Neural cell (in vitro differentiated cells): ENCODE measurements around the gene C12orf42. TPM values are rescaled to one million over a fixed set of nuclear protein-coding genes. Genes with fewer than 3 reads are reported as not detected.

Experiments
- H2AFZ ChIP-seq: fragments of 200-600, 300-800 bp; sonication (generic), shearing (Covaris generic); 2 replicates; pipeline ENCODE4 v1.6.0; 2014; ENCODE audit warnings: low read depth, mild to moderate bottlenecking, antibody characterized with exemption, low read length, moderate library complexity
- H3F3A ChIP-seq: fragments of 200-600 bp; shearing (Covaris generic); 2 replicates; pipeline ENCODE4 v1.6.1; 2016; ENCODE audit warnings: mild to moderate bottlenecking, moderate library complexity, mixed read lengths, antibody characterized with exemption, low read length; ENCODE audit not compliant: insufficient read depth, poor library complexity, severe bottlenecking
- H3K27ac ChIP-seq: fragments of 200-600, 300-800 bp; sonication (generic), shearing (Covaris generic); 2 replicates; pipeline ENCODE4 v1.5.1; 2014; ENCODE audit warnings: mild to moderate bottlenecking, low read length, moderate library complexity
- H3K27me3 ChIP-seq: fragments of 300-800, 200-600 bp; sonication (generic), shearing (Covaris generic); 2 replicates; pipeline ENCODE4 v1.6.0; 2014; ENCODE audit warnings: mild to moderate bottlenecking, low read depth, low read length, moderate library complexity; ENCODE audit not compliant: insufficient read depth
- H3K36me3 ChIP-seq: fragments of 300-800, 200-600 bp; sonication (generic), shearing (Covaris generic); 2 replicates; pipeline ENCODE4 v1.5.1; 2014; ENCODE audit warnings: mild to moderate bottlenecking, antibody characterized with exemption, low read length, moderate library complexity; ENCODE audit not compliant: insufficient read depth
- H3K4me2 ChIP-seq: fragments of 300-800, 200-600 bp; sonication (generic), shearing (Covaris generic); 2 replicates; pipeline ENCODE4 v1.6.0; 2014; ENCODE audit warnings: mild to moderate bottlenecking, low read length
- H3K4me3 ChIP-seq: fragments of 300-800, 200-600 bp; sonication (generic), shearing (Covaris generic); 2 replicates; pipeline ENCODE4 v1.5.1; 2014; ENCODE audit warnings: mild to moderate bottlenecking, low read length, moderate library complexity
- H3K79me2 ChIP-seq: fragments of 200-600 bp; shearing (Covaris generic); replicated peaks from 2 replicates; pipeline ENCODE4 v1.6.0; 2014; ENCODE audit warnings: mild to moderate bottlenecking, low read length, moderate library complexity; ENCODE audit not compliant: insufficient read depth
- H3K9ac ChIP-seq: fragments of 300-800, 200-600 bp; sonication (generic), shearing (Covaris generic); 2 replicates; pipeline ENCODE4 v1.6.1; 2016; ENCODE audit warnings: mild to moderate bottlenecking, low read length, mixed read lengths
- H3K9me2 ChIP-seq: fragments of 200-600 bp; shearing (Covaris generic); 2 replicates; pipeline ENCODE4 v1.6.1; 2016; ENCODE audit warnings: mild to moderate bottlenecking, low read length, mixed read lengths; ENCODE audit not compliant: insufficient read depth
- H3K9me3 ChIP-seq: fragments of 200-600, 300-800 bp; sonication (generic), shearing (Covaris generic); 2 replicates; pipeline ENCODE4 v1.6.1; 2016; ENCODE audit warnings: mild to moderate bottlenecking, mixed run types, low read length, moderate library complexity, mixed read lengths
- H4K20me1 ChIP-seq: fragments of 200-600 bp; shearing (Covaris generic); 2 replicates; pipeline ENCODE4 v1.6.1; 2016; ENCODE audit warnings: mild to moderate bottlenecking, mixed run types; ENCODE audit not compliant: insufficient read depth
- EP300 ChIP-seq: fragments of 450-650 bp; conservative IDR thresholded peaks from 2 replicates; pipeline ENCODE4 v1.6.1; 2014; ENCODE audit warnings: antibody characterized with exemption, mild to moderate bottlenecking, moderate library complexity; ENCODE audit not compliant: poor library complexity, severe bottlenecking
- EZH2 ChIP-seq: fragments of 200-600, 300-800 bp; shearing (Covaris generic), sonication (generic); IDR thresholded peaks from 2 replicates; pipeline ENCODE4 v1.6.1; 2014; ENCODE audit warnings: antibody characterized with exemption, low read length, borderline replicate concordance, mild to moderate bottlenecking; ENCODE audit not compliant: insufficient read depth, poor library complexity, severe bottlenecking
- MXI1 ChIP-seq: fragments of 450-650 bp; conservative IDR thresholded peaks from 2 replicates; pipeline ENCODE4 v1.6.1; 2014; ENCODE audit warnings: antibody characterized with exemption, mild to moderate bottlenecking; ENCODE audit not compliant: poor library complexity, severe bottlenecking
- POLR2AphosphoS5 ChIP-seq: IDR thresholded peaks from 2 replicates; pipeline ENCODE4 v1.6.1; 2012
- RAD21 ChIP-seq: fragments of 450-650 bp; conservative IDR thresholded peaks from 2 replicates; pipeline ENCODE4 v1.6.1; 2014; ENCODE audit warnings: antibody characterized with exemption, mild to moderate bottlenecking, moderate library complexity
- SMC3 ChIP-seq: fragments of 450-650 bp; conservative IDR thresholded peaks from 2 replicates; pipeline ENCODE4 v1.6.1; 2014; ENCODE audit warnings: antibody characterized with exemption, mild to moderate bottlenecking, moderate library complexity; ENCODE audit not compliant: poor library complexity
- TAF1 ChIP-seq: IDR thresholded peaks from 2 replicates; pipeline ENCODE4 v1.6.1; 2012; ENCODE audit warnings: low read depth
- polyA plus RNA-seq: library from polyadenylated mRNA; depleted of rRNA; stranded (reverse); fragments of >200 nt; gene quantifications from 2 replicates; pipeline ENCODE4 v1.2.3, GENCODE V29; 2014
- TF ChIP-seq, protein P1 (sequence below): IDR thresholded peaks from 2 replicates; pipeline ENCODE4 v1.6.1; 2012; ENCODE audit warnings: borderline replicate concordance
- TF ChIP-seq, protein P2 (sequence below): fragments of 450-650 bp; IDR thresholded peaks from 2 replicates; pipeline ENCODE4 v1.5.1; 2014; ENCODE audit warnings: antibody characterized with exemption, mild to moderate bottlenecking, moderate library complexity; ENCODE audit not compliant: poor library complexity, severe bottlenecking

The C12orf42 gene
- polyA plus RNA-seq, 1 donor from 2014 or later: 0.54 TPM

DNA sequence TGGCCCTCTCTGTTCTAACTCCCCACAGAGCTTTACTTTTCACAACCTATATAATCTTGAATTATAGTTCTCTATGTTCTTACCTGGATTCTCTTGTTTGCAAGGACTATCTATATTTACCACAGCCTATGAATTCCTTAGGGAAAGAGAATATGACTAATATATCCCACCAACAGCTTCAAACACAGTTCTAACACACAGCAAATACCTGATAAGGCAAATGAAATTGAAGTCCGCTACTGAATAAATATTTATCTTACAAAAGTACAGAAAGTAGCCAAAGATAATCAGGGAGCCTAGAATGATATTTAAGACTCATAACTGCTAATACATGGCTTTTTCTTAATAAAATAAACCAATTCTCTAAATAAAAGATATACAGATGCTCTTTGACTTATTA is 165.1 kb downstream of the C12orf42 start:
- H2AFZ ChIP-seq: no peak overlapping the region
- no peaks in the 10 kb centered on the region for H3K36me3 ChIP-seq
- no peak overlapping the region for H3K9ac ChIP-seq
- H3K27me3 ChIP-seq: no peaks in the 10 kb centered on the region
- H3K27ac ChIP-seq: no peak overlapping the region
- H3F3A ChIP-seq: no peaks in the 10 kb centered on the region
- no peak overlapping the region for H3K4me2 ChIP-seq
- no peaks in the 10 kb centered on the region for H3K9me3 ChIP-seq
- H3K4me3 ChIP-seq: no peak overlapping the region
- no peaks in the 10 kb centered on the region for H3K79me2 ChIP-seq
- no peak for TF ChIP-seq RAD21
- TF ChIP-seq EP300: no peak
- no peak for TF ChIP-seq MXI1
- no peak for TF ChIP-seq POLR2AphosphoS5
- no peak for TF ChIP-seq SMC3
- no peak for TF ChIP-seq EZH2
- TF ChIP-seq, protein P1, sequence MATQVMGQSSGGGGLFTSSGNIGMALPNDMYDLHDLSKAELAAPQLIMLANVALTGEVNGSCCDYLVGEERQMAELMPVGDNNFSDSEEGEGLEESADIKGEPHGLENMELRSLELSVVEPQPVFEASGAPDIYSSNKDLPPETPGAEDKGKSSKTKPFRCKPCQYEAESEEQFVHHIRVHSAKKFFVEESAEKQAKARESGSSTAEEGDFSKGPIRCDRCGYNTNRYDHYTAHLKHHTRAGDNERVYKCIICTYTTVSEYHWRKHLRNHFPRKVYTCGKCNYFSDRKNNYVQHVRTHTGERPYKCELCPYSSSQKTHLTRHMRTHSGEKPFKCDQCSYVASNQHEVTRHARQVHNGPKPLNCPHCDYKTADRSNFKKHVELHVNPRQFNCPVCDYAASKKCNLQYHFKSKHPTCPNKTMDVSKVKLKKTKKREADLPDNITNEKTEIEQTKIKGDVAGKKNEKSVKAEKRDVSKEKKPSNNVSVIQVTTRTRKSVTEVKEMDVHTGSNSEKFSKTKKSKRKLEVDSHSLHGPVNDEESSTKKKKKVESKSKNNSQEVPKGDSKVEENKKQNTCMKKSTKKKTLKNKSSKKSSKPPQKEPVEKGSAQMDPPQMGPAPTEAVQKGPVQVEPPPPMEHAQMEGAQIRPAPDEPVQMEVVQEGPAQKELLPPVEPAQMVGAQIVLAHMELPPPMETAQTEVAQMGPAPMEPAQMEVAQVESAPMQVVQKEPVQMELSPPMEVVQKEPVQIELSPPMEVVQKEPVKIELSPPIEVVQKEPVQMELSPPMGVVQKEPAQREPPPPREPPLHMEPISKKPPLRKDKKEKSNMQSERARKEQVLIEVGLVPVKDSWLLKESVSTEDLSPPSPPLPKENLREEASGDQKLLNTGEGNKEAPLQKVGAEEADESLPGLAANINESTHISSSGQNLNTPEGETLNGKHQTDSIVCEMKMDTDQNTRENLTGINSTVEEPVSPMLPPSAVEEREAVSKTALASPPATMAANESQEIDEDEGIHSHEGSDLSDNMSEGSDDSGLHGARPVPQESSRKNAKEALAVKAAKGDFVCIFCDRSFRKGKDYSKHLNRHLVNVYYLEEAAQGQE: no peak
- TF ChIP-seq, protein P2, sequence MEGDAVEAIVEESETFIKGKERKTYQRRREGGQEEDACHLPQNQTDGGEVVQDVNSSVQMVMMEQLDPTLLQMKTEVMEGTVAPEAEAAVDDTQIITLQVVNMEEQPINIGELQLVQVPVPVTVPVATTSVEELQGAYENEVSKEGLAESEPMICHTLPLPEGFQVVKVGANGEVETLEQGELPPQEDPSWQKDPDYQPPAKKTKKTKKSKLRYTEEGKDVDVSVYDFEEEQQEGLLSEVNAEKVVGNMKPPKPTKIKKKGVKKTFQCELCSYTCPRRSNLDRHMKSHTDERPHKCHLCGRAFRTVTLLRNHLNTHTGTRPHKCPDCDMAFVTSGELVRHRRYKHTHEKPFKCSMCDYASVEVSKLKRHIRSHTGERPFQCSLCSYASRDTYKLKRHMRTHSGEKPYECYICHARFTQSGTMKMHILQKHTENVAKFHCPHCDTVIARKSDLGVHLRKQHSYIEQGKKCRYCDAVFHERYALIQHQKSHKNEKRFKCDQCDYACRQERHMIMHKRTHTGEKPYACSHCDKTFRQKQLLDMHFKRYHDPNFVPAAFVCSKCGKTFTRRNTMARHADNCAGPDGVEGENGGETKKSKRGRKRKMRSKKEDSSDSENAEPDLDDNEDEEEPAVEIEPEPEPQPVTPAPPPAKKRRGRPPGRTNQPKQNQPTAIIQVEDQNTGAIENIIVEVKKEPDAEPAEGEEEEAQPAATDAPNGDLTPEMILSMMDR: no peak
- TF ChIP-seq TAF1: no peak
- H4K20me1 ChIP-seq: no peaks in the 10 kb centered on the region
- no peaks in the 10 kb centered on the region for H3K9me2 ChIP-seq

DNA sequence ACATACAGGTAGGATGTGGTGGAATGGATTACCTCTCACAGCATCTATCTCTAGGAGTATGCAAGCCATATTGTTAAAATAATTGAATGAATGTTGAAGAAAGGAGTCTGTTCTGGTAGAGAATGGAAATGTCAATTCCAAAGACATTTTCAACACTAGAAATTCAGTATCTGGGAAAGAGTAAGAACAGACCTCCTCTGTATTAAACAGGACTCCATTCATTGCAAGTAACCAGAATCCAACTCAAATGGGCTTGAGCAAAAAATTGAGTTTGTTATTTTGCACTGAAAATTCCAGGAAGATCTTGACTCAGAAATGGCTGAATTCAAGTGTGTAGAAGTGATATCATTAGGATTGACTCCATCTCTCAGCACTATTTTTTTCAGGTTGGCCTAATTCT is 168.1 kb downstream of the C12orf42 start:
- Histone ChIP-seq H2AFZ (no peak overlapping the region), H3K9me2 (no peaks in the 10 kb centered on the region), H3K27me3 (no peaks in the 10 kb centered on the region), H3K79me2 (no peaks in the 10 kb centered on the region), H4K20me1 (no peaks in the 10 kb centered on the region), H3K36me3 (no peaks in the 10 kb centered on the region), H3F3A (no peaks in the 10 kb centered on the region), H3K9ac (no peak overlapping the region), H3K9me3 (no peaks in the 10 kb centered on the region), H3K4me3 (no peak overlapping the region), H3K4me2 (no peak overlapping the region), H3K27ac (no peak overlapping the region)
- TF ChIP-seq, protein P2: no peak
